Prostate gland (tissue), 2 donors: Measurements from ENCODE around the gene VPS45. TPM values are rescaled to one million over a fixed set of nuclear protein-coding genes. Genes with fewer than 3 reads are reported as not detected.
"Not testable (repeated sequence)": the region's sequence is repeated elsewhere in the genome, so short reads cannot be mapped to it uniquely, and the experiment has no call there.

Experiments
- DNase-seq: peaks from one replicate; pipeline ENCODE4 v3.0.0-alpha.2; 2019; ENCODE audit warnings: low spot score
- H3K27ac ChIP-seq, 2 donors: fragments of 200-600 bp; sonication (generic); 2 replicates each; pipeline ENCODE4 v1.5.1; 2017 to 2019
- H3K27me3 ChIP-seq: fragments of 200-600 bp; sonication (generic); replicated peaks from 2 replicates; pipeline ENCODE4 v1.5.1; 2019; ENCODE audit not compliant: insufficient read depth
- H3K36me3 ChIP-seq, 2 donors: fragments of 200-600 bp; sonication (generic); 1 replicate in 1 of 2; 2 replicates in 1 of 2; pipeline versions ENCODE4 v1.5.1 to v1.8.1; 2017 to 2019
- H3K4me1 ChIP-seq: fragments of 200-600 bp; sonication (generic); replicated peaks from 2 replicates; pipeline ENCODE4 v1.5.1; 2019
- H3K4me3 ChIP-seq, 2 donors: fragments of 200-600 bp; sonication (generic); 2 replicates each; pipeline ENCODE4 v1.5.1; 2017 to 2019
- H3K9me3 ChIP-seq: fragments of 200-600 bp; sonication (generic); 2 replicates; pipeline ENCODE4 v1.5.1; 2017
- CTCF ChIP-seq, 4 experiments: fragments of 200-600 bp in 2 of 4; fragments of 450-650 bp in 2 of 4; sonication (generic) in 2 of 4; IDR thresholded peaks; 1 replicate in 3 of 4; 2 replicates in 1 of 4; pipeline ENCODE4 v1.5.1; 2016 to 2019; ENCODE audit warnings: antibody characterized with exemption in 4 of 4, mild to moderate bottlenecking in 2 of 4, moderate library complexity in 2 of 4
- POLR2A ChIP-seq: fragments of 450-650 bp; IDR thresholded peaks from one replicate; pipeline ENCODE4 v1.6.1; 2016; ENCODE audit warnings: antibody characterized with exemption, mild to moderate bottlenecking
- POLR2AphosphoS5 ChIP-seq: sonication (generic); formaldehyde crosslinking; IDR thresholded peaks from one replicate; pipeline ENCODE4 v1.6.1; 2017; ENCODE audit warnings: antibody characterized with exemption
- WGBS: methylation state at CpG from one replicate; pipeline ENCODE4 v1.1.5; 2018; 5-methylcytosine and 5-hydroxymethylcytosine counted together
- intact Hi-C: fragments of 100-400 bp; cut with DNase I; formaldehyde crosslinking; loops from one replicate; pipeline ENCODE4 v1.14.2; 2022
- total RNA-seq, 2 donors: library from RNA; depleted of rRNA; stranded (reverse); fragments of >200 nt; gene quantifications; one replicate each; pipeline ENCODE4 v1.1.0, GENCODE V29; 2016

VPS45 gene
- total RNA-seq, 2 donors from 2014 or later: 29.6 to 33.3 TPM

GRCh38 chr1:150141452-150141851 is 73.9 kb downstream of the VPS45 start:
- Histone ChIP-seq H3K27me3 (no peaks in the 10 kb centered on the region), H3K36me3 (no peaks in the 10 kb centered on the region), H3K9me3 (no peaks in the 10 kb centered on the region), H3K27ac (no peak overlapping the region), H3K4me1 (no peaks in the 10 kb centered on the region), H3K4me3 (no peak overlapping the region)
- TF ChIP-seq POLR2AphosphoS5: no peak
- TF ChIP-seq CTCF (IDR thresholded peaks at IDR 0.05): no peak
- no peak for TF ChIP-seq POLR2A
- DNase-seq: no peak
- intact Hi-C loops: no loop called here

- Histone ChIP-seq H3K27me3 (no peaks in the 10 kb centered on the region), H3K4me3 (no peak overlapping the region), H3K36me3 (no peaks in the 10 kb centered on the region), H3K9me3 (no peaks in the 10 kb centered on the region), H3K4me1 (no peaks in the 10 kb centered on the region), H3K27ac (no peak overlapping the region)
- intact Hi-C loops: no loop called here
- TF ChIP-seq POLR2A (no peak), CTCF (IDR thresholded peaks at IDR 0.05) (no peak), POLR2AphosphoS5 (no peak)
- no peak for DNase-seq
These were observed 74.5 kb downstream of the VPS45 start for GRCh38 chr1:150142083-150142482.

DNA sequence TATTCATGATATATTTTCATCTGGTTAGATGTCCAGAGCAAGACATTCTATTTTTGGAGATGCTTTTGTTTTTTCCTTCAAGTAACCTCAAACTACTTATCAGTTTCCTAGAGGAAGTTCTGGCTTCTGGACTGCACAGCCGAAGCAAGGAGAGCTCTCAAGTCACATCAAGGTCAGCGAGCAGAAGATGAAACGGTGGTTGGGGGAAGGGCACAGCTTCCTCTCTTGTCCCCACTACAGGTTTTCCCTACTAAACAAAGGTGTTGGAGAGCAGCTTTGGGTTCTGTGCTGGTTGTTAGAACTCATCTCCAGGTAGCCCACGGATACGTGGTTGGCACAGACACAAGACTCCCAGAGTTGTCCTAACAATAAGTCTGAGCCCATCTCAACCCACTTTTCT is 77.0 kb downstream of the VPS45 start:
- no peak for DNase-seq
- no peaks in the 10 kb centered on the region for H3K9me3 ChIP-seq
- H3K4me1 ChIP-seq: no peaks in the 10 kb centered on the region
- intact Hi-C loops: loop anchor here (5.0 kb wide), 1 partner anchor 77 kb away; the partner anchor contains the start of gene VPS45
- WGBS: 78% methylated on average over 5 of the region's 5 CpGs
- no peak for TF ChIP-seq CTCF (IDR thresholded peaks at IDR 0.05)
- no peak for TF ChIP-seq POLR2A
- TF ChIP-seq POLR2AphosphoS5: no peak
- H3K27ac ChIP-seq: no peak overlapping the region
- H3K4me3 ChIP-seq: no peak overlapping the region
- H3K36me3 ChIP-seq: no peaks in the 10 kb centered on the region
- H3K27me3 ChIP-seq: no peaks in the 10 kb centered on the region

DNA sequence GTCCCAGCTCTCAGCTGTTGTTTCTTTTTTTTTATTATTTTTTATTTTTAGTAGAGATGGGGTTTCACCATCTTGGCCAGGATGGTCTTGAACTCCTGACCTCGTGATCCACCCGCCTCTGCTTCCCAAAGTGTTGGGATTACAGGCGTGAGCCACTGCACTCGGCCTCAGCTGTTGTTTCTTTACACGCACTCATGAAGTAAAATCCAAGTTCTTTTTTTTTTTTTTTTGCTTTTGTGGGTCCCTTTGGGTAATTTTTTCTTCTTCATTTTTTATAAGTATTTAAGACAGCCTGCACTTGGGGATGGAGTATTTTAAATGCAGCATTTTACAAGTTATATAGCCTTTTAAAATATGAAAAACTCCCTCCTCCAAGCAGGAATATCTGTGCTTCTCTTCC is 78.4 kb downstream of the VPS45 start:
- intact Hi-C loops: loop anchor here (5.0 kb wide), 1 partner anchor 79 kb away; the partner anchor contains the start of gene VPS45
- not testable (repeated sequence) for DNase-seq, H3K4me1 ChIP-seq, H3K27me3 ChIP-seq, H3K27ac ChIP-seq, H3K9me3 ChIP-seq, H3K36me3 ChIP-seq, H3K4me3 ChIP-seq
- WGBS: 89% methylated on average over 5 of the region's 5 CpGs

- Histone ChIP-seq H3K9me3 (no peaks in the 10 kb centered on the region), H3K4me3 (no peak overlapping the region), H3K4me1 (no peaks in the 10 kb centered on the region), H3K27ac (no peak overlapping the region), H3K27me3 (no peaks in the 10 kb centered on the region), H3K36me3 (no peaks in the 10 kb centered on the region)
- intact Hi-C loops: loop anchor here (5.0 kb wide), 1 partner anchor 80 kb away; the partner anchor contains the start of gene VPS45
- TF ChIP-seq POLR2AphosphoS5: no peak
- no peak for TF ChIP-seq POLR2A
- no peak for TF ChIP-seq CTCF (IDR thresholded peaks at IDR 0.05)
- DNase-seq: no peak
- WGBS: 64% methylated on average over 10 of the region's 10 CpGs
These were observed 79.4 kb downstream of the VPS45 start for GRCh38 chr1:150146849-150147542.
